Measurements from ENCODE around the gene SAPCD2.

The SAPCD2 gene

DNA sequence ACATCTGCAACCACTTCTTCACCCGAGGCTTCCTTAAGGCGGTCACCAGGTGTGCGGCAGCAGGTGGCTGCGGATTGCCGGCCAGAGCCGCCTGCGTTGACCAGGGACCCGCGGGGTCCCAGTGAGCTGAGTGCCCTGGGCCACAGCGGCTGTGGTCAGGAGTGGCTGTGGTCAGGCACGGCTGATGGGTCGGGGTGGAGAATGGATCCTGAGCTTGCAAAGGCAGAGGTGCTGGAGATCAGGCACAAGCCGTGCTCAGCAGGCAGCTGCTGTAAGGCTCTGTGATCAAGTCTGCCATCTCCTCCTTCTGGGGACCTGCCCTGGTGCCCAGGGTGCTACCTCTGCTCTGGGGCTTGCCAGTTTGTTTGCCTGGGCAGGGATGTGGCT is 9.0 kb upstream of the SAPCD2 start:
- DNase-seq: no peak

GRCh38 chr9:137078701-137079400 is 8.5 kb upstream of the SAPCD2 start:
- no peak for DNase-seq

DNA sequence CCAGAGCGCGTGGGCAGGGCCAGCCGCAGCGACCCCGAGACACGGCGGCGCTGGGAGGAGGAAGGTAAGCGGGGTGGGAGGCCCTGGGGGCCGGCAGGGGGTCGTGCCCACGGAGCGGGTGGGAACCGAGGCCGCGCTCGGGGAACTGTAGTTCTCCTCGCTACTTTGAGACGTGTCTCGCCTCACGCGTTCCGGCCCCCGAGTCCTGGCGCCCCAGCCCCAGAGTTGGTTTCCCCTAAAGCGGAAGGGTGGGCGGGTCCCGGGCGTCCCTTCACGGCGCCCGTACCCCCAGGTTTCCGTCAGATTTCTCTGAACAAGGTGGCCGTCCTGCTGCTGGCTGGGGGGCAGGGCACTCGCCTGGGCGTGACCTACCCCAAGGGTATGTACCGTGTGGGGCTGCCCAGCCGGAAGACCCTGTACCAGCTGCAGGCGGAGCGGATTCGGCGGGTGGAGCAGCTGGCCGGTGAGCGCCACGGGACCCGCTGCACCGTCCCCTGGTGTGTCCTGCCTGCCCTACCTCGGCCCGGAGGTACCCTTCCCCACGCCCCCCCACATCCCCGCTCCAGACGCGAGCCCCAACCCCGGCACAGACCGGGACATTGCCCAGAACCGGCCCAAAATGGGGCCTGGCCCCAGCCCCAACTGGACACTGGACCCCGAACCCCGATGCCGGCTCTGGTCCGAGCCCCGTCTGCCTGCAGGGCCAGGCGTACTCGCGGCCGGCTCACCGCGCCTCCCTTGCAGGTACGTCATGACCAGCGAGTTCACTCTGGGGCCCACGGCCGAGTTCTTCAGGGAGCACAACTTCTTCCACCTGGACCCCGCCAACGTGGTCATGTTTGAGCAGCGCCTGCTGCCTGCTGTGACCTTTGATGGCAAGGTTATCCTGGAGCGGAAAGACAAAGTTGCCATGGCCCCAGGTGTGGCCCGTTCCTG is 7.7 kb upstream of the SAPCD2 start:
- DNase-seq: peak; percentile 34

- DNase-seq: peak; percentile 41
Measured at GRCh38 chr9:137077010-137077747, 6.8 kb upstream of the SAPCD2 start, which contains the start of gene UAP1L1. Gene UAP1L1, plus strand, starts transcription at chr9:137077517. Its CDS starts 16 bp downstream, at chr9:137077533.

DNA sequence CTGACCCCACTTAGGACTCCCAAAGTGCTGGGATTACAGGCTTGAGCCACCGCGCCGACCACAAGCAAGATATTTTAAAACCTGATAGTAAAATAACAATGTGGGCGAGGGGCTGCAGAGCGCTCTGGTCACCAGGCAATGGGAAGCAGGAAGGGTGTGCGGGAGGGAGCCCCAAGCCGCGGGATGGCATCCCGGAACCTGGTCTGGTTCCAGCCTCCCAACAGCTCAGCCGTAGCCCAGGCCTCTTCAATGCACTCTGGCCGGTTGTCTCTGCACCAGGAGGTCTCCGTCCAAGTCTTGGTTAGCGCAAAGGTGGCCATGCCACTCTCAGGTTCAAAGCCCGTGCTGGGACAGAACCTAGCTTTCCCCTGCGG is 6.3 kb upstream of the SAPCD2 start:
- no peak for DNase-seq

DNA sequence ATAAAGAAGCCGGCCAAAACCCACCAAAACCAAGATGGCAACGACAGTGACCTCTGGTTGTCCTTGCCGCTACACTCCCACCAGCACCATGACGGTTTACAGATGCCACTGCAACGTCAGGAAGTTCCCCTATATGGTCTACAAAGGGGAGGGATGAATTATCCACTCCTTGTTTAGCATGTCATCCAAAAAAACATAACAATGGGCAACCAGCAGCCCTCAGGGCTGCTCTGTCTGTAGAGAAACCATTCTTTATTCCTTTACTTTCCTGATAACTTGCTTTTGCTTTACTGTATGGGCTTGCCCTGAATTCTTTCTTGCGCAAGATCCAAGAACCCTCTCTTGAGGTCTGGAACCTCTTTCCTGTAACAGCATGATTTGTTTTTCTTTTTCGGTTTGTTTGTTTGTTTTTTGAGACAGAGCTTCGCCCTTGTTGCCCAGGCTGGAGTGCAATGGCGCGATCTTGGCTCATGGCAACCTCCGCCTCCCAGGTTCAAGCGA is 5.0 kb upstream of the SAPCD2 start:
- DNase-seq: no peak

DNA sequence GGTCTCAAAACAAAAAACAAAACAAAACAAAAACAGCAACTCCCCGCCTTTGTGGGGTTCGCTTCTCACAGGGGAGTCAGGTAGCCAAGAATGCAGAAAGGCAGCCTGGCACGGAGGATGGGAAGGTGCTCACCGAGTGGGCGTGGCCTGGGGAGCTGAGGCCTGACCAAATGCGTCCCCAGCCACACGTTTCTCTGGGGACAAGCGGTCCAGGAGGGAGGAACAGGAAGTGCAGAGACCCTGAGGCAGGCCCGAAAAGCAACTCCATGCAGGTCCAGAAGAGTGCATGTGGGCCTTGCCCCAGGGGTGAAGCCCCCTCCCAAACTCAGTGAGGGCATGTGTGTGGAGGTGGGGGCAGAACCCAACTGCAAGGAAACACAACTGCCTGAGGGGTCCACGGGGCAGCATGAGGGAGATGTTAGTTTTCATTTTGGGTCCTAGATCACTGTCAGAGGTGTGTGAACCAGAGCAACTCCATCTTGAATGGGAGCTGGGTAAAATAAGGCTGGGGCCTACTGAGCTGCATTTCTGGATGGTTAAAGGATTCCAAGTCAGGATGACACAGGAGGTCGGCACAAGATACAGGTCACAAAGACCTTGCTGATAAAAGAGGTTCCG is 4.4 kb upstream of the SAPCD2 start:
- no peak for DNase-seq

DNA sequence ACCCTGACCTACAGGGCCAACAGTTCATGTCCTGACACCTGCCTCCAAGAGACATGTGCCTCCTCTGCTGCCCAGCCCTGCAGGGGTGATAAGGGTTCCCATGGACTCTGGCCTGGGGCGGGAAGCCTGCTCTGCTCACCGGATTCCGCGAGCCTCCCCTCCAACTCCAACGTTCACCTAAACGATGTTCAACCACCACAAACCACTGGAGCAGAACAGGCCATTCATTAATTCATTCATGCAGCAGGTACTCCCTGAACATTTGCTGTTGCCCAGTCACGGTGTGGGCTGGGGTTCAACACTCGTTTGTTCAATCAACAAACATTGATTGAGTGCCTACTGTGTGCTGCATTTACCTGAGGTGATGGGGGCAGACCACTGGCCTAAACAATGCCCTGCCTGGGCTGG is 3.6 kb upstream of the SAPCD2 start:
- DNase-seq: no peak

GRCh38 chr9:137071282-137071681 is 925 bp upstream of the SAPCD2 start:
- DNase-seq: no peak

DNA sequence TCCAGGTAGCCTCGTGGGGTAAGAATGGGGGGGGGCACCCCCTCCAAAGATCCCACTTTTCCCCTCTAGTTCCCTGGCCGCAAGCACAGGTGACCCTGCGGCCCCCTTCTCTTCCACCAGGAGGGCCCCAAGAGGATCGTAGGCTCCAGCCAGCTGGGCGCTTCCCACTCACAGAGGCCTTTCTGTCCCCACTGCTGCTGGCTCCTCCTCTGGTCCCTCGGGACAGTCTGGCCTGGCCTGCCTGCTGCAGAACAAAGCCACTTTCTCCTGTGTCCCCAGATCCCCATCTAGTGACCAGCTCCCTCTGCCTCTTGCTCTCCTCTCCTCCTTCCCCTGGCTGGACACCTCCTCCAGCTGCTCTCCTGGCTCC is 534 bp upstream of the SAPCD2 start:
- DNase-seq: no peak

DNA sequence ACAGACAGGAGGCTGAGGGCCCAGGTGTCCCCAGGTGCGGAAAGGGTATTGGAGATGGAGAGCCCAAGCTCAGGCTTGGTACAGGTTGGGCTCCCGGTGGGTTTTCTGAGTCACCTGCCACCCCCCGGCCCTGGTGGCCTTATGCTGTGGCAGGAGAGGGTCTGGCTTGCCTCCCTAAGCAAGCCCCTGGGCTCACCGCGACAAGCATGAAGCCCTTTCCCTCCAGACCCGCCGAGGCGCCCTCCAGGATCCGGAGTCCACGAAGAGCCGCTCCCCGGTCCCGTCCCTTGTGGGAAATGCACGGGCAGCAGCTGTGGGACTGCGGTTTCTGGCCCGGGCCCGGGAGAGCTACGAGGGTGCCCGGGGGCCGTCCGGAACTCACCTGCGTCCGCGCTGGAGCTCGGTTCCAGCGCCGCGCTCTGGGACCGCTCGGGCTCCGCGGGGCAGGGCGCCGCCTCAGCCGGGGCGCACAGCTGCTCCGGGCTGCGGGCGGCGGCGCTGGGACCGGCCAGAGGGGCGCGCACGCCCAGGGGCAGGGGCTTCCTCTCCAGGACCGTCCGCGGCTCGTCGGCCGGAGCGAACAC is 757 bp downstream of the SAPCD2 start:
- DNase-seq: no peak

- no peak for DNase-seq
Measured at GRCh38 chr9:137068539-137069507, 1.5 kb downstream of the SAPCD2 start.

DNA sequence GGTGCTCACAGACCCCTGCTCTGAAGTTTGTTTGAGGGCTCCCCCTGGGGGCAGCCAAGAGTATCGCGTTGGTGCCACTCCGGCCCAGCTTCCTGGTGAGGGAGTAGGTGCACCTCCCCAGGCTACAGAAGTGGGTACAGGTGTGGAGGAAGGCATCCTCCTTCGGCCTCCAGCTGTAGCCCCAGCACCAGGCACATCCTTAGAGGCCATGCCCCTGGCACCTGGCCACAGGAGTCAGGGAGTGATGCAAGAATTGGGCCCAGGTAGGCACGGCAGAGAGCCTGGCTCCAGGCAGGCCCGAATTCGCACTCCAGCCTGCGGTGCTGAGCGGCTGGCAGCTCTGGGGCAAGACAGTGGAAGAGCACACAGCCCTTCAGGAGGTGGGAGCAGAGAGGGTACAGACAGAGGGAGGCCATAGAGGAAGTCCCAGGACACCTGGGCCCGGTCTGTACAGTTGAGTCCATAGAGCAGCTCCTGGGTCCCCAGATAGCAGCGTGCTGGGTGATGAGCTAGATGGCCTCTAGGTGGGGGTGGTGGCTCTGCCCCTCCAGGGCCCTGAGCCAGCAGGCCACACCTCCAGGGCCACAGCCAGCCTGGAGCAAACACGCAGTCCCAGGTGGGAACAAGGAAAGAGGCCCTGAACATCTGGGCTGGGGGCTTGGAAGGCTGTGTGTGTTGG is 2.4 kb downstream of the SAPCD2 start:
- peak; percentile 81 for DNase-seq

- DNase-seq: no peak
Measured at GRCh38 chr9:137066096-137066861, 4.1 kb downstream of the SAPCD2 start.

DNA sequence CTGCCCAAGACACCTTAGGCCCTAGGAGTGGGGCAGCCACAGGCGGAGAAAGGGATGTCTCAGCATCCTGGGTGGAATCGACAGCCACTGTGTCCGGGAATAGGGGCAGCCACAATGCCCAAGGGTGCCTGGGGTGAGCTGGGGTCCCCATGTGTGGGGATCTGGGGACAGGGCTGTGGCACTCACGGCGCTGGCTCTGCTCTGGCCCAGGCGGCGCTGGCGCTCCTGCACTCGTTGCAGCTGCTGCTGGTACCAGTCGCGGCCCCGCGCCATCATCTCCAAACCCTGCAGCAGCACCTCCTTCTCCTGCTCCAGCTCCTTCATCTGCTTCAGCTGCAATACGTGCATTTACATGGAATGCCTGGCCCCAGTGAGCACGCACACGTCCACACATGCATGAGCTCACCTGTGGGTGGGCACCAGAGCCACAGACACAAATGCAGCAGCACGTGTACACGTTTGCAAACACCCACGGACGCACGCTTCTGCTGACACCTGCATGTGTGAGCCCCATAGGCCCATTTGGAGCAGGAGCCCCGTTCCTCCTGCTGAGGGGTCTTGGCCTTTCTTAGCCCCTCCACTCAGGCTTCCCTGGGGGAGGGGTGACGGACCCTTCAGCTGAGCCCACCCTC is 4.9 kb downstream of the SAPCD2 start:
- DNase-seq: no peak

DNA sequence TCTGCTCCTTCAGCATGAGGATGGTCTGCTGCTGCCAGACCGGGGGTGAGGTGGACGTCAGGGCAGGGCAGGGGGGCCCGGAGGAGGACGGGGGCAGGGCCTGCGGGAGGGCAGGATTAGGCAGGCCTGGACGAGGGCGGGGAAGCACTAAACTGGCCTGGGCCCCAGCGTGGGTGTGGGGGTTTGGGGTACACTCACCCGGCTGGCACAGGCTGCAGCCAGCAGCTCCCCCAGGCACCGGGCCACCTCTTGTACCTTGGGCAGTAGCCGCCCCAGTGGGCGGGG is 5.5 kb downstream of the SAPCD2 start:
- DNase-seq: no peak

- peak; percentile 70 for DNase-seq
Measured at GRCh38 chr9:137064027-137064879, 6.1 kb downstream of the SAPCD2 start.

DNA sequence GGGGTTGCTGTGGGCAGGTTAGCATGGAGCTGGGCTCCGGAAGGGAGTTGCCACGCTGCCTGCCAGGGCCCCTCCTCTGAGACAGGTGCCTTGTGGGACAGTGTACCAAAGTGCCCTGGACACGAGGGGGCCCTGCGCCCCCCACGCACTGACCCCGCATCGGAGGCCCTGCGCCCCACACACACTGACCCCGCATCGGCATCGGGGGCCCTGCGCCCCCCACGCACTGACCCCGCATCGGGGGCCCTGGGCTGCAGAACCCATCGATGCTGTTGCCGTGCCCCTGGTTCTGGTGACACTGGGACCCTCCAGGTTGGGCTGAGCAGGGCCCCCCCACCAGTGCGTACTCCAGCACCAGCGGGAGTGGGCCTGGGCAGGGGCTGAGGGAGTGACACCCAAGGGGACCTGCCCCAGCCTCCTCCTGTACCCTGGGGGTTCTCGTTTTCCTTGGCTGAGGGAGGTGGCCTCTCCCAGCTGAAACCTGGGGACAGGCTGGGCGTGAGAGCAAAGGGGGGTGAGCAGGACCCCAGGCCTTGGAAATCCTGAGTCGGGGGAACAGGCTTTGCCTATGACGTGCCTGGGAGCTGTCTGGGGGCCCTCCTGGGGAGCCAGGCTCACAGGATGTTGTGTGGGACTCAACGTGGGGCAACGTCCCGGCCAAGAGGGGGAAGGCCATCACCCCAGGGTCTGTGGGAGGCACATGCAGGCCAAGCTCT is 6.9 kb downstream of the SAPCD2 start:
- DNase-seq: no peak

Data from stimulated activated CD4-positive, alpha-beta T cell treated with anti-CD3 and anti-CD28 coated beads, Interleukin-12 subunit alpha, Interleukin-12 subunit beta, amount 100 ng/mL, for 4 hours (primary cell).